ENCODE data around the gene CTIF.

Gene CTIF

DNA sequence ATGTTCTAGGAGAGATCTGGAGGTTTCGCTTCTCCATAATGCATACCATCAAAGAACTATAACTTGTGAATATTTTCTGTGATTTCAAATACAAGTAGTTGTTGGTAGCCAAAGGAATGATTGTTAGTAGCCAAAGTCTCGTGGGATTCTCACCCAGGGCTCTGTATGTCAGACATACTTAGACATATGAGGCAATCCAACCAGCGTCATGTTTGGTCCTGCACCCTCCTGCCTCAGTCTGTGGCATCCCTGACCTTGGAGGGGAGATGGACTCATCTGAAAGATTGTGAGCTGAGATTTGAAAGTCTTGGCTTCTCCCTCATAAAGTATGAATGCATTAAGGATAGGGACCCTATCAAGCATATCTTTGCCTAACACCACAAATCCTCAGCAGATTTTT is 81.2 kb downstream of the CTIF start:
- Histone ChIP-seq H2AFZ (ENCODE audit: low read depth, low read length, severe bottlenecking) (no peak overlapping the region), H3K9me3 (ENCODE audit: insufficient read depth, low read length) (no peaks in the 10 kb centered on the region), H3K4me3 (ENCODE audit: insufficient read depth, low read length, poor library complexity, severe bottlenecking) (no peak overlapping the region), H3K9ac (ENCODE audit: low read length) (no peak overlapping the region), H3F3A (ENCODE audit: insufficient read depth) (peaks cover 18% of the 10 kb centered on the region), H4K20me1 (ENCODE audit: low read depth, low read length) (no peaks in the 10 kb centered on the region), H3K4me2 (ENCODE audit: low read depth, low read length, poor library complexity, severe bottlenecking) (no peak overlapping the region), H3K27ac (ENCODE audit: low read depth, low read length) (no peak overlapping the region), H3K9me2 (replicated peaks; ENCODE audit: insufficient read depth, low read length) (no peaks in the 10 kb centered on the region), H3K27me3 (ENCODE audit: low read length) (no peaks in the 10 kb centered on the region), H3K36me3 (ENCODE audit: low read length) (no peaks in the 10 kb centered on the region), H3K79me2 (ENCODE audit: insufficient read depth, low read length) (no peaks in the 10 kb centered on the region)
- TF ChIP-seq EZH2phosphoT487 (conservative IDR thresholded peaks at IDR 0.05; ENCODE audit: low read length) = no peak
- no peak for TF ChIP-seq CTCF (IDR thresholded peaks at IDR 0.05; ENCODE audit: insufficient read depth, low read length, poor library complexity, severe bottlenecking)

DNA sequence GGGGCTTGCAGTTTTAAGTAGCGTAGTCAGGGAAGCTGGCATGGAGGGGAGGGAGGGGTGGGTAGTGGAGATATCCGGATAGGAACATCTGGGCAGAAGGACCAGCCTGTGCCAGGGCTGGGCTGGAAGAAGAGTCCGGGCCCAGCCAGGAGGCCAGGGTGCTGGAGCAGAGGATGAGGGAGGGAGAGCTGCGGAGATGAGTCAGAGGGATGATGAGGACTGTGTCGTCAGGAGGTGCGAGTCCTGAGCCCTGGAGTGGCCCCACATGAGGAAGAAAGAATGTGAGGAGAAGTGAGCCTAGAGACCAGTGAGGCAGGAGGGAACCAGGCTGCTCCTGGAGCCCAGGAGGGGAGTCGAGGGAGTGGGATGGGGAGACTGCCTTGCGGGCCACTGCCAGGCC is 82.4 kb downstream of the CTIF start:
- Histone ChIP-seq H3K9ac (ENCODE audit: low read length) (no peak overlapping the region), H3F3A (ENCODE audit: insufficient read depth) (peaks cover 18% of the 10 kb centered on the region), H2AFZ (ENCODE audit: low read depth, low read length, severe bottlenecking) (no peak overlapping the region), H3K9me3 (ENCODE audit: insufficient read depth, low read length) (no peaks in the 10 kb centered on the region), H3K4me3 (ENCODE audit: insufficient read depth, low read length, poor library complexity, severe bottlenecking) (no peak overlapping the region), H3K79me2 (ENCODE audit: insufficient read depth, low read length) (no peaks in the 10 kb centered on the region), H3K4me2 (ENCODE audit: low read depth, low read length, poor library complexity, severe bottlenecking) (no peak overlapping the region), H4K20me1 (ENCODE audit: low read depth, low read length) (no peaks in the 10 kb centered on the region), H3K9me2 (replicated peaks; ENCODE audit: insufficient read depth, low read length) (no peaks in the 10 kb centered on the region), H3K27me3 (ENCODE audit: low read length) (no peaks in the 10 kb centered on the region), H3K27ac (ENCODE audit: low read depth, low read length) (no peak overlapping the region), H3K36me3 (ENCODE audit: low read length) (no peaks in the 10 kb centered on the region)
- TF ChIP-seq CTCF (IDR thresholded peaks at IDR 0.05; ENCODE audit: insufficient read depth, low read length, poor library complexity, severe bottlenecking) (no peak), EZH2phosphoT487 (conservative IDR thresholded peaks at IDR 0.05; ENCODE audit: low read length) (no peak)

DNA sequence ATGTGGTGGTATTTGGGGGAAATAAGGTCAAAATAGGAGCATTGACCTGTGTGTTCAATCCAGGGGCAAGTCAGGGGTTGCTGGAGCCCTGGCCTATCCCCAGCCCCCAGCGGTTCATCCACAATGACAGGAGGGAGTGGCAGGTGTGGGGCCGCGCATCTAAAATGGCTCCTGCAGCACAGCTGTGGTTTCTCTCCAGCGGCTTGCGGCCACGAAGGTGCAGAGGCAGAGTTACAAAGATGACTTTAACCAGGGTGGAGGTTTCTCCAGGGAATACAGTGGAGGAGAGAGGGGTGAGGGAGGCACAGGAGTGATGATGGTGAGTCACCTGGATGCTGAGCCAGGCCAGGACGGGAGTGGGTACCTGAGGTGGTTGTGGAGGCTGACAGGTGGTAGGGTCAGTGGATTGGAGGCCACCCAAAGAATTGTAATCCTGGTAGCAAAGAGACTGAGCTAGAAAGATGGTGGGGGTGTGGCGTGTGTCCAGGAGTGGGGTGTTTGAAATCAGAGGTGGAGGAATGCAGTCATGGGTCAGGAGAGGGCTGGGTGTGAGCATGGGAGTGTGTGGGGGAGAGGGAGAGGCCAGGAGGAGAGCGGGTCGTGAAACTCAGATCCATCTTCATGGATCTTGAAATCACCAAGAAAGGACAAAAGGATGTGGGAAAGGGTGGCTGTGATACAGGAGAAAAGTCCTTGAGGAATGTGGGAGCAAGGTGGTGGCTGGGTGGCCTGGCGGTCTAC is 83.2 kb downstream of the CTIF start:
- no peaks in the 10 kb centered on the region for H3K36me3 ChIP-seq (ENCODE audit: low read length)
- no peaks in the 10 kb centered on the region for H3K9me3 ChIP-seq (ENCODE audit: insufficient read depth, low read length)
- H3K79me2 ChIP-seq (ENCODE audit: insufficient read depth, low read length) = no peaks in the 10 kb centered on the region
- H3K4me2 ChIP-seq (ENCODE audit: low read depth, low read length, poor library complexity, severe bottlenecking) = peak overlapping the region; percentile 43
- no peaks in the 10 kb centered on the region for H3K27me3 ChIP-seq (ENCODE audit: low read length)
- H3K4me3 ChIP-seq (ENCODE audit: insufficient read depth, low read length, poor library complexity, severe bottlenecking) = peak overlapping the region; percentile 6
- no peak overlapping the region for H2AFZ ChIP-seq (ENCODE audit: low read depth, low read length, severe bottlenecking)
- TF ChIP-seq EZH2phosphoT487 (conservative IDR thresholded peaks at IDR 0.05; ENCODE audit: low read length) = 0 out of 2 replicates have a peak, but pooled peaks have one; percentile 67
- TF ChIP-seq CTCF (IDR thresholded peaks at IDR 0.05; ENCODE audit: insufficient read depth, low read length, poor library complexity, severe bottlenecking) = no peak
- H3K27ac ChIP-seq (ENCODE audit: low read depth, low read length) = peak overlapping the region; percentile 78
- H3K9me2 ChIP-seq (replicated peaks; ENCODE audit: insufficient read depth, low read length) = no peaks in the 10 kb centered on the region
- no peak overlapping the region for H3K9ac ChIP-seq (ENCODE audit: low read length)
- no peaks in the 10 kb centered on the region for H4K20me1 ChIP-seq (ENCODE audit: low read depth, low read length)
- H3F3A ChIP-seq (ENCODE audit: insufficient read depth) = peaks cover 18% of the 10 kb centered on the region
